Ureter (tissue), 1 donor: Measurements from ENCODE around the gene TRPV5. TPM values are rescaled to one million over a fixed set of nuclear protein-coding genes. Genes with fewer than 3 reads are reported as not detected.

Experiments
- DNase-seq: peaks from one replicate; pipeline ENCODE4 v3.0.0-alpha.2; 2020; ENCODE audit warnings: low spot score
- total RNA-seq: library from RNA; stranded (reverse); gene quantifications from one replicate; pipeline ENCODE4 v1.2.4, GENCODE V29; 2023
- donor health status: DM: yes; HTN: yes; CAD: no.

The TRPV5 gene
- total RNA-seq, 1 donor from 2014 or later: not detected

GRCh38 chr7:142886866-142887265 lies 46.7 kb downstream of the TRPV5 start:
- peak; percentile 22 for DNase-seq

GRCh38 chr7:142885311-142886230 lies 48.0 kb downstream of the TRPV5 start, which contains the start of gene TRPV6:
TRPV6 (minus strand) TSS chr7:142885745.
- DNase-seq: peak; percentile 65

GRCh38 chr7:142884286-142884640 lies 49.3 kb downstream of the TRPV5 start:
- DNase-seq: peak; percentile 15

- peak; percentile 24 for DNase-seq
Measured at GRCh38 chr7:142883571-142884285, 49.8 kb downstream of the TRPV5 start.

GRCh38 chr7:142883145-142883544 lies 50.4 kb downstream of the TRPV5 start:
- peak; percentile 17 for DNase-seq

GRCh38 chr7:142882338-142882678 lies 51.2 kb downstream of the TRPV5 start:
- peak; percentile 36 for DNase-seq

GRCh38 chr7:142881586-142882337 lies 51.8 kb downstream of the TRPV5 start:
- DNase-seq: peak; percentile 36

GRCh38 chr7:142880876-142881505 lies 52.6 kb downstream of the TRPV5 start:
- peak; percentile 46 for DNase-seq

- no peak for DNase-seq
Measured at GRCh38 chr7:142879060-142879459, 54.5 kb downstream of the TRPV5 start.

GRCh38 chr7:142878315-142878714 lies 55.2 kb downstream of the TRPV5 start:
- no peak for DNase-seq

- no peak for DNase-seq
Measured at GRCh38 chr7:142876991-142877910, 56.3 kb downstream of the TRPV5 start.

- DNase-seq: no peak
Measured at GRCh38 chr7:142876236-142876960, 57.1 kb downstream of the TRPV5 start.

GRCh38 chr7:142875456-142875855 lies 58.1 kb downstream of the TRPV5 start:
- no peak for DNase-seq

- no peak for DNase-seq
Measured at GRCh38 chr7:142874837-142875236, 58.7 kb downstream of the TRPV5 start.

GRCh38 chr7:142874409-142874808 lies 59.1 kb downstream of the TRPV5 start:
- DNase-seq: no peak

GRCh38 chr7:142873871-142874270 lies 59.7 kb downstream of the TRPV5 start:
- no peak for DNase-seq

- no peak for DNase-seq
Measured at GRCh38 chr7:142873281-142873784, 60.2 kb downstream of the TRPV5 start.

GRCh38 chr7:142872106-142872675 lies 61.4 kb downstream of the TRPV5 start:
- no peak for DNase-seq
